Brain pericyte (primary cell): ENCODE results near the gene P2RX3.
"Not testable (repeated sequence)": the region's sequence is repeated elsewhere in the genome, so short reads cannot be mapped to it uniquely, and the experiment has no call there.

Experiments used
- DNase-seq: peaks from one replicate; pipeline ENCODE4 v3.0.0-alpha.2; 2012; ENCODE audit warnings: low read depth, low spot score

P2RX3 gene

GRCh38 chr11:57338142-57338541, at the start of gene P2RX3:
TSS of gene P2RX3 (plus strand) at chr11:57338352. CDS start at chr11:57338551, 199 bp downstream.
- no peak for DNase-seq

- no peak for DNase-seq
Measured at GRCh38 chr11:57288771-57289579, 49.2 kb upstream of the P2RX3 start.

GRCh38 chr11:57290288-57290687, 47.9 kb upstream of the P2RX3 start:
- no peak for DNase-seq

GRCh38 chr11:57294225-57295131, 43.7 kb upstream of the P2RX3 start:
- DNase-seq, result peak; percentile 55

GRCh38 chr11:57296205-57296604, 41.9 kb upstream of the P2RX3 start:
- not testable (repeated sequence) for DNase-seq

- DNase-seq, result no peak
Measured at GRCh38 chr11:57297221-57297620, 40.9 kb upstream of the P2RX3 start.

GRCh38 chr11:57299150-57299737, 38.9 kb upstream of the P2RX3 start:
- no peak for DNase-seq

- no peak for DNase-seq
Measured at GRCh38 chr11:57300785-57301184, 37.4 kb upstream of the P2RX3 start.

- no peak for DNase-seq
Measured at GRCh38 chr11:57301711-57302423, 36.3 kb upstream of the P2RX3 start.

- DNase-seq, result no peak
Measured at GRCh38 chr11:57302489-57302888, 35.7 kb upstream of the P2RX3 start.

- no peak for DNase-seq
Measured at GRCh38 chr11:57303280-57303989, 34.7 kb upstream of the P2RX3 start.

- DNase-seq, result no peak
Measured at GRCh38 chr11:57303990-57304579, 34.1 kb upstream of the P2RX3 start.

- no peak for DNase-seq
Measured at GRCh38 chr11:57305523-57305922, 32.6 kb upstream of the P2RX3 start.

- DNase-seq, result no peak
Measured at GRCh38 chr11:57306161-57306876, 31.8 kb upstream of the P2RX3 start.

- no peak for DNase-seq
Measured at GRCh38 chr11:57306940-57307565, 31.1 kb upstream of the P2RX3 start.

- no peak for DNase-seq
Measured at GRCh38 chr11:57307666-57308270, 30.4 kb upstream of the P2RX3 start.

- DNase-seq, result no peak
Measured at GRCh38 chr11:57308426-57309060, 29.6 kb upstream of the P2RX3 start.
